ENCODE measurements around the gene BATF2.
"Not testable (repeated sequence)": the region's sequence is repeated elsewhere in the genome, so short reads cannot be mapped to it uniquely, and the experiment has no call there.

BATF2 gene

DNA sequence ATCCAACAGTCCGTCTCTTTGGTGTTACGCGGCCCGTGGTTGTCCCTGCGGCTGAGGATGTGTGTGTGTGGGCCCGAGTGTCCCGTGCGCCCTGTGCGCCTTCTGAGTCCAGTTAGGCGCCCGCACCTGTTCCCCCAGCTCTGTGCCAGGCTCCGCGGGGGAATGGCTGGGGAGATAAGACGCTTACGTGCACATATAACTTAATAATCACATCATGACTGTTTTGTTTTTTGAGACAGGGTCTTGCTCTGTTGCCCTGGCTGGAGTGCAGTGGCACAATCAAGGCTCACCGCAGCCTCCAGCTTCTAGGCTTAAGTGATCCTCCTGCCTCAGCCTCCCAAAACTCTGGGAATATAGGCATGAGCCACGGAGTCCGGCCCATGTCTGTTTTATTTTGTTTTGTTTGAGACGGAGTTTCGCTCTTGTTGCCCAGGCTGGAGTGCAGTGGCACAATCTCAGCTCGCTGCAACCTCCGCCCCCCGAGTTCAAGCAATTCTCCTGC, 18.0 kb upstream of the BATF2 start:
- TF ChIP-seq, protein P1, sequence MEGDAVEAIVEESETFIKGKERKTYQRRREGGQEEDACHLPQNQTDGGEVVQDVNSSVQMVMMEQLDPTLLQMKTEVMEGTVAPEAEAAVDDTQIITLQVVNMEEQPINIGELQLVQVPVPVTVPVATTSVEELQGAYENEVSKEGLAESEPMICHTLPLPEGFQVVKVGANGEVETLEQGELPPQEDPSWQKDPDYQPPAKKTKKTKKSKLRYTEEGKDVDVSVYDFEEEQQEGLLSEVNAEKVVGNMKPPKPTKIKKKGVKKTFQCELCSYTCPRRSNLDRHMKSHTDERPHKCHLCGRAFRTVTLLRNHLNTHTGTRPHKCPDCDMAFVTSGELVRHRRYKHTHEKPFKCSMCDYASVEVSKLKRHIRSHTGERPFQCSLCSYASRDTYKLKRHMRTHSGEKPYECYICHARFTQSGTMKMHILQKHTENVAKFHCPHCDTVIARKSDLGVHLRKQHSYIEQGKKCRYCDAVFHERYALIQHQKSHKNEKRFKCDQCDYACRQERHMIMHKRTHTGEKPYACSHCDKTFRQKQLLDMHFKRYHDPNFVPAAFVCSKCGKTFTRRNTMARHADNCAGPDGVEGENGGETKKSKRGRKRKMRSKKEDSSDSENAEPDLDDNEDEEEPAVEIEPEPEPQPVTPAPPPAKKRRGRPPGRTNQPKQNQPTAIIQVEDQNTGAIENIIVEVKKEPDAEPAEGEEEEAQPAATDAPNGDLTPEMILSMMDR (conservative IDR thresholded peaks at IDR 0.05; ENCODE audit: low read depth): no peak
- H3K27ac ChIP-seq: peak overlapping the region; percentile 98
- no peak for DNase-seq (ENCODE audit: low spot score)
- CTCF ChIA-PET: interaction anchor here (0.6 to 2.6 kb wide), 30 partner anchors 10 to 1247 kb away, joined by 3 to 14 read pairs (median 4); partner anchors contain the start of genes ATG2A, BATF2, CAPN1 and CDC42BPG
- POLR2A ChIA-PET (ENCODE audit: low non-redundant PET): interaction anchor here (0.8 kb wide), 2 partner anchors 167 to 171 kb away, joined by 3 read pairs; no protein-coding TSS in a partner anchor

DNA sequence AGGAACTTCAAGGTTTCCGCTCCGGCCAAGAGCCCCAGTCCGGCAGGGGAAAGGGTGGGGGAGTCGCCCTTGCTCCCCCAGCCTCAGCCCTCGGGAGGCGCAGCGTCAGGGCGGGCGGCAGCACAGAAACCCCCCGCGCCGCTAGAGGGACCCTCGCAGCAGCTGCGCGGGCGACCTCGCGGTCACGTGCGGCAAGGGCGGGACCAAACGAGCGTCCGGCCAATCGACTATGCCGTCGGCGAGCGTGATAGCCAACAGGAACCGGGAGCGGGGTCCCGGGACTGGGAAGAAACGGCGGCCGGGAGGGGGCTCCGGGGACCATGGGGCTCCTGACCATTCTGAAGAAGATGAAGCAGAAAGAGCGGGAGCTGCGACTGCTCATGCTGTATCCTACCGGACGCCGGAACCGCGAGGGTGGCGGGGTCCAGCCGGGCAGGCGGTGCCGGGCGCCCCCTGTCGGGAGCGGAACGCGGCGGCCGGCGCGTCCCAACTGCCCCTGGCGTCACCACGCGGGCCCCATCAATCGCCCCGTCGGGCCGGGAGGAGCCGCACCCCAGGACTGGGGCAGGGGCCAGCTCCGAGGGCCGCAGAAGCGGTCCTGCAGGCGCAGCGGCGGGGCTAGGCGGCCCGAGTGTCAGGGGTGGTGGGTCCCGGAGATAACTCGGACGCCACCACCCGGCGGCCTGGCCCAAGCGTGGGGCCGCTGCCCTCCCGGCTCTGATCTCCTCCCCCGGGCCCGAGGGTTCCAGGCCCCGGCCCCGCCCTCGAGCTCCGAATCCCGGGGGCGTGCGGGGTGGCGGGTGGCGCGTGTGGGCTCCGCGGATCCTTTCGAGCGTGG, 17.3 kb upstream of the BATF2 start, which contains the start of gene ARL2:
Gene ARL2, plus strand, starts transcription at position 273 of the 838 bp plus-strand sequence. Its CDS starts 48 bp downstream, at position 321.
- ChIA-PET POLR2A (ENCODE audit: low non-redundant PET) (interaction anchor here (0.8 to 1.0 kb wide), 3 partner anchors 98 to 170 kb away, joined by 3 read pairs; no protein-coding TSS in a partner anchor), CTCF (interaction anchor here (0.5 to 2.6 kb wide), 39 partner anchors 9 to 1246 kb away, joined by 3 to 14 read pairs (median 4); partner anchors contain the start of genes ATG2A, BATF2, CAPN1 and CDC42BPG)
- H3K27ac ChIP-seq: peak within 1 kb of the TSS; percentile 98

DNA sequence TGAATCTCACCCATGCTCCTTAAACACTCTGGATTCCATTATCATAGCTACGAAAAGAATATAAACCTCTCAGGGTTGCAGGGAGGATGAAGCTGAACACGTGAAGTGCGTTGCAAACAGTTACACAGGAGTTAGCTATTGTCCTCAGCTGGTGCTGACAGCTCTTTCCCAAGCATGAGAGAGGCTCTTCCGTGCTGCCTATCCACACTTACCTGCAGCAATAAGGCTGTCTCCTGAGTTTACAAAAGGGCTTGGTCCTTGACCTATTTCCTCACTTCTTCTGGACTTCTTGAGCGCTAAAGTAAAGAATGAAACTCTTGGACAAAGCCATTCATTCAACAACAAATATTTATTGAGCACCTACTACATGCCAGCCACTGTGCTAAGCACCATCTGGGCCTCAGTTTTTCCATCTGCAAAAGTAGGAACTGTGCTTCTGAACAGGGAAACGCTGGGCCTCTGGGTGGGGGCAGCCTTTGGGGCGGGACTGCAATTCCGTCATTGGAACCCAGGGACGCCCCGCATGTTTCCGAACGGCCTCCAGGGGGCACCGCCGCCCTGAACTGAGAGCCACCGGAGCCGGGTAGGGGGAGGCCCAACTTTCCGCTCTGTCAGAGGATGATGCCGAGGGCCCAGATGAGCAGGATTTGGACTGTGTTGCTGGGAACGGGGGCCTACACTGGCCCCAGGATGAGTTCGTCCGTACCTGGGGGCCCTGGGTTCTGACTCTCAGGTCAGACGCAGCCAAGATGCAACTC, 16.5 kb upstream of the BATF2 start:
- DNase-seq (ENCODE audit: low spot score): peak; percentile 90

More for the DNA sequence above, 17.3 kb upstream of the BATF2 start, which contains the start of gene ARL2:
- TF ChIP-seq, protein P1 (conservative IDR thresholded peaks at IDR 0.05; ENCODE audit: low read depth): peak; percentile 82
- peak; percentile 86 for DNase-seq (ENCODE audit: low spot score)

DNA sequence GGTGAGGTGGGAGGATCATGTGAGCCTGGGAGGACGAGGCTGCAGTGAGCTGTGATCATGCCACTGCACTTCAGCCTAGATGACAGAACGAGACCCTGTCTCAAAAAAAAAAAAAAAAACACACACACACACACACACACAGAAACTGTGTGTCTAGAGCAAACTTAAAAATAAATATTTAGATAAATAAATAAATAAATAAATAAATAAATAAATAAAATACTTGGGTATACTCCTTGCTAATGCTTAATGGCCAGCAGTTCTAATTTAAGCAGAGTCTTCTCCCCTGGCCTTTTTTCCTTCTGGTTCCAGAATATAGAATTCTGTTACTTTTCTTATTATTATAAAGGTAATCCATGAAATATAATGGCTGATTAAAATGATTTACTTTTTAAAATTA, 12.1 kb upstream of the BATF2 start:
- TF ChIP-seq, protein P1 (conservative IDR thresholded peaks at IDR 0.05; ENCODE audit: low read depth): no peak
- POLR2A ChIA-PET (ENCODE audit: low non-redundant PET): no interaction called here
- no peak for DNase-seq (ENCODE audit: low spot score)
- H3K27ac ChIP-seq: peak overlapping the region; percentile 99
- CTCF ChIA-PET: interaction anchor here (0.6 kb wide), 2 partner anchors 521 to 950 kb away, joined by 3 read pairs; no protein-coding TSS in a partner anchor

More for the DNA sequence above, 16.5 kb upstream of the BATF2 start:
- ChIA-PET POLR2A (ENCODE audit: low non-redundant PET) (interaction anchor here (0.8 to 1.0 kb wide), 2 partner anchors 86 to 97 kb away, joined by 3 to 7 read pairs; no protein-coding TSS in a partner anchor), CTCF (interaction anchor here (0.5 to 2.6 kb wide), 27 partner anchors 10 to 591 kb away, joined by 3 to 14 read pairs (median 4); partner anchors contain the start of genes ATG2A, BATF2, CDC42BPG and EHD1)
- TF ChIP-seq, protein P1 (conservative IDR thresholded peaks at IDR 0.05; ENCODE audit: low read depth): no peak; the same call in 1 of the 2 replicates
- H3K27ac ChIP-seq: peak overlapping the region; percentile 98

DNA sequence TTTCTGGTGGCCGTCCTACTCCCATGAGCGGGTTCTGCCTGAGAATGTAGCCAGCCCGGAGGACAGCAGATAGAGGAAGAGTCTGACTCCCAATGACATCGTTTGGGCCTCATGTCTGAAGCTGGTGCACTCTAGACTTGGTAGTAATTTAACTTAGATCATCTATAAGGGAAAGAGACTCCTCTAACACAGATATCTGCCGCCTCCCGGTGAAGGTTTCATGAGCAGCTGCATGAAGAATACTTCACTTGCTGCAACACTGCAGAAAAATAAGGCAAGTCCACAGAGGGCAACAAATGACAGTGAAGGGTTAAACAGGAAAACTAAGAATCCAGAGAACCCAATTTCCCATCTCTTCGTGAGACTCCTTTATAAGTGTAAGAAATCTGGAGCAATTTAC, 11.2 kb upstream of the BATF2 start:
- H3K27ac ChIP-seq: peak overlapping the region; percentile 99
- POLR2A ChIA-PET (ENCODE audit: low non-redundant PET): no interaction called here
- CTCF ChIA-PET: interaction anchor here (0.6 to 2.1 kb wide), 2 partner anchors 11 to 667 kb away, joined by 3 to 5 read pairs; partner anchors contain the start of gene BATF2
- TF ChIP-seq, protein P1 (conservative IDR thresholded peaks at IDR 0.05; ENCODE audit: low read depth): no peak
- no peak for DNase-seq (ENCODE audit: low spot score)

DNA sequence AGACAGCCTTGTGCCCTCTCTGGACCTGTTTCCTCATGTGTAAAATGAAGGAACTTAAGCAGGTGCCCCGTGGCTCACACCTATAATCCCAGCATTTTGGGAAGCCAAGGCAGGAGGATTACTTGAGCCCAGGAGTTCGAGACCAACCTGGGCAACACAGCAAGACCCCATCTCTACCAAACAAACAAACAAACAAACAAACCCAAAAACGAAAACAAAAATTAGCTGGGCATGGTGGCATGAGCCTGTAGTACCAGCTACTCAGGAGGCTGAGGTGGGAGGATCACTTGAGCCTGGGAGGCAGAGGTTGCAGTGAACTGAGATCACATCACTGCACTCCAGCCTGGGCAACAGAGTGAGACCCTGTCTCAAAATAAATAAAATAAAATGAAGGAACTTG, 7.2 kb upstream of the BATF2 start:
- POLR2A ChIA-PET (ENCODE audit: low non-redundant PET); CTCF ChIA-PET; DNase-seq (ENCODE audit: low spot score): not testable (repeated sequence)
- H3K27ac ChIP-seq: peak overlapping the region; percentile 99

All from RWPE1 (cell line).